ENCODE measurements around the gene CPXM2. TPM values are rescaled to one million over a fixed set of nuclear protein-coding genes. Genes with fewer than 3 reads are reported as not detected.

Gene CPXM2
- total RNA-seq, 1 experiment from 2014 or later: not detected

DNA sequence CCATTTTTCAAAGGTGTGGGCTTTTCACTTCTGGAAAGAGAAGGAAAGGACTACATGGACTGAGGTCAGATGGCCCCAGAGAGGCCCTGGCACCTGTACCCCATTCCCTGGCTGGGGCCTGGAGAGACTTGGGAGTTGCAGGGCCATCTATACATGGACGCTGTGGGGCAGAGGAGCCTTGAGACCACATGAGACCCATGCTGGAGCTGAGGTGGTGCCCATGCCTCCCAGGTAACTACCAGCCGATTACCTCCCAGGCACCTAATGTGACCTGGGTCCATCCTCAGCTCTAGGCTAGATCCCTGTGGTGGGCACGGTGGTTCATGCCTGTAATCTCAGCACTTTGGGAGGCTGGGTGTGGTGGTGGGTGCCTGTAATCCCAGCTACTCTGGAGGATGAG lies 144.2 kb downstream of the CPXM2 start:
- Histone ChIP-seq H3K79me2 (ENCODE audit: low read length) (no peaks in the 10 kb centered on the region), H3K9me2 (replicated peaks; ENCODE audit: low read length) (no peaks in the 10 kb centered on the region), H3K4me3 (ENCODE audit: low read length) (no peak overlapping the region), H3K4me1 (ENCODE audit: insufficient read depth, low read length) (no peaks in the 10 kb centered on the region), H2AFZ (ENCODE audit: low read length) (no peak overlapping the region), H3K4me2 (ENCODE audit: low read length) (no peak overlapping the region), H3F3A (ENCODE audit: low read length, unreplicated experiment) (no peaks in the 10 kb centered on the region), H3K27ac (ENCODE audit: low read length) (no peak overlapping the region), H4K20me1 (ENCODE audit: low read length) (no peaks in the 10 kb centered on the region), H3K9me3 (ENCODE audit: low read length) (no peaks in the 10 kb centered on the region), H3K27me3 (ENCODE audit: low read length) (peaks cover 26% of the 10 kb centered on the region; the same call in 1 of the 2 replicates), H3K36me3 (ENCODE audit: low read depth, low read length) (no peaks in the 10 kb centered on the region), H3K9ac (ENCODE audit: low read length) (no peak overlapping the region)
- ATAC-seq (no peak), DNase-seq (no peak)
- intact Hi-C loops (cut with micrococcal nuclease): no loop called here
- no TSS peak for BruUV-seq (replicated peaks)
- ChIA-PET CTCF (no interaction called here), POLR2A (ENCODE audit: unreplicated experiment) (no interaction called here)
- TF ChIP-seq, protein P1, sequence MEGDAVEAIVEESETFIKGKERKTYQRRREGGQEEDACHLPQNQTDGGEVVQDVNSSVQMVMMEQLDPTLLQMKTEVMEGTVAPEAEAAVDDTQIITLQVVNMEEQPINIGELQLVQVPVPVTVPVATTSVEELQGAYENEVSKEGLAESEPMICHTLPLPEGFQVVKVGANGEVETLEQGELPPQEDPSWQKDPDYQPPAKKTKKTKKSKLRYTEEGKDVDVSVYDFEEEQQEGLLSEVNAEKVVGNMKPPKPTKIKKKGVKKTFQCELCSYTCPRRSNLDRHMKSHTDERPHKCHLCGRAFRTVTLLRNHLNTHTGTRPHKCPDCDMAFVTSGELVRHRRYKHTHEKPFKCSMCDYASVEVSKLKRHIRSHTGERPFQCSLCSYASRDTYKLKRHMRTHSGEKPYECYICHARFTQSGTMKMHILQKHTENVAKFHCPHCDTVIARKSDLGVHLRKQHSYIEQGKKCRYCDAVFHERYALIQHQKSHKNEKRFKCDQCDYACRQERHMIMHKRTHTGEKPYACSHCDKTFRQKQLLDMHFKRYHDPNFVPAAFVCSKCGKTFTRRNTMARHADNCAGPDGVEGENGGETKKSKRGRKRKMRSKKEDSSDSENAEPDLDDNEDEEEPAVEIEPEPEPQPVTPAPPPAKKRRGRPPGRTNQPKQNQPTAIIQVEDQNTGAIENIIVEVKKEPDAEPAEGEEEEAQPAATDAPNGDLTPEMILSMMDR (conservative IDR thresholded peaks at IDR 0.05; ENCODE audit: low read depth, low read length): no peak
- TF ChIP-seq EZH2phosphoT487 (IDR thresholded peaks at IDR 0.05; ENCODE audit: borderline replicate concordance, low read length) (no peak), EZH2 (IDR thresholded peaks at IDR 0.05; ENCODE audit: low read length, unreplicated experiment) (no peak)

DNA sequence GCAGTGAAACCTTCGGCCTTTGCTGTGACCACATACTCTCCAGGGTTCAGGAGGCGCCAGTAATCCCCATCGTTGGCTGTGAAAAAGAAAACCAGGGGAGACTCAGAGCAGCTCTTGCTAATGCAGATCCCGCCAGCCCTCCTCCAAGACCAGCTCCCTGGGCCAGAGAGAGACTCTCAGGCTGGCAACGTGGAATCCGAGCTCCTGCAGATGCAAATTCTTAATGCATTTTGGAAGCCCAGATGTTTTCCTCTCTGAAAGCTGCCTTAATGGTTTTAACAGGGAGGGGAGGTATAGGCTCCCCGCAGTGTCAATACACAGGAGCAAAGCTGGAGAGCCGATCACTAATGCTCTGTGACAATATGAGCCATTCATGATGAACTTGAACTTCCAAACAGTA lies 144.7 kb downstream of the CPXM2 start:
- Histone ChIP-seq H3K4me2 (ENCODE audit: low read length) (no peak overlapping the region), H2AFZ (ENCODE audit: low read length) (no peak overlapping the region), H3K9me3 (ENCODE audit: low read length) (no peaks in the 10 kb centered on the region), H4K20me1 (ENCODE audit: low read length) (no peaks in the 10 kb centered on the region), H3F3A (ENCODE audit: low read length, unreplicated experiment) (no peaks in the 10 kb centered on the region), H3K9me2 (replicated peaks; ENCODE audit: low read length) (no peaks in the 10 kb centered on the region), H3K36me3 (ENCODE audit: low read depth, low read length) (no peaks in the 10 kb centered on the region), H3K79me2 (ENCODE audit: low read length) (no peaks in the 10 kb centered on the region), H3K9ac (ENCODE audit: low read length) (no peak overlapping the region), H3K4me3 (ENCODE audit: low read length) (no peak overlapping the region), H3K27ac (ENCODE audit: low read length) (no peak overlapping the region), H3K4me1 (ENCODE audit: insufficient read depth, low read length) (no peaks in the 10 kb centered on the region), H3K27me3 (ENCODE audit: low read length) (peaks cover 22% of the 10 kb centered on the region; the same call in 1 of the 2 replicates)
- no peak for ATAC-seq
- ChIA-PET POLR2A (ENCODE audit: unreplicated experiment) (no interaction called here), CTCF (no interaction called here)
- no peak for DNase-seq
- intact Hi-C loops (cut with micrococcal nuclease): no loop called here
- BruUV-seq (replicated peaks): no TSS peak
- TF ChIP-seq EZH2 (IDR thresholded peaks at IDR 0.05; ENCODE audit: low read length, unreplicated experiment) (no peak), EZH2phosphoT487 (IDR thresholded peaks at IDR 0.05; ENCODE audit: borderline replicate concordance, low read length) (no peak)
- TF ChIP-seq, protein P1 (conservative IDR thresholded peaks at IDR 0.05; ENCODE audit: low read depth, low read length): no peak

DNA sequence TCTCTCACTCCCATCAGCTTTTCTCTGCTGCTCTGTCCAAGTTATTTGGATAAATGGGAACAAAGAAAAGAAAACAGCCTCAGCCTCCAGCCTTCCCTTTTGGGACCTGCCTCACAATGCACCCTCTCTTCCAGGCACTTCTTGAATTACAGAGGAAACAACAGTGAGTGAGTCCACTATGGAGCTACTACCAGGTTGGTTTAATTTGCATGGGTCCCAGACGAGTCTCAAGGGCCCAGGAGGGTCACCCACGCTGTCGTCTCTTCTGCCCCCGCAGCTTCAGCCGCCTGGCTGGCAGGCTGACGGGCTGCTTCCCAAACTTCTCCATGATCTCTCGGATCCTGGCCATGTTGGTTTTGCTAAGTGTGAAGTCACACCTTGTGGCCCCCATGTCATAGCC lies 145.1 kb downstream of the CPXM2 start:
- Histone ChIP-seq H3K9ac (ENCODE audit: low read length) (no peak overlapping the region), H2AFZ (ENCODE audit: low read length) (no peak overlapping the region), H3K79me2 (ENCODE audit: low read length) (no peaks in the 10 kb centered on the region), H3K27me3 (ENCODE audit: low read length) (peaks cover 17% of the 10 kb centered on the region; the same call in 1 of the 2 replicates), H4K20me1 (ENCODE audit: low read length) (no peaks in the 10 kb centered on the region), H3F3A (ENCODE audit: low read length, unreplicated experiment) (no peaks in the 10 kb centered on the region), H3K4me1 (ENCODE audit: insufficient read depth, low read length) (no peaks in the 10 kb centered on the region), H3K9me3 (ENCODE audit: low read length) (no peaks in the 10 kb centered on the region), H3K4me2 (ENCODE audit: low read length) (no peak overlapping the region), H3K36me3 (ENCODE audit: low read depth, low read length) (no peaks in the 10 kb centered on the region), H3K9me2 (replicated peaks; ENCODE audit: low read length) (no peaks in the 10 kb centered on the region), H3K27ac (ENCODE audit: low read length) (no peak overlapping the region), H3K4me3 (ENCODE audit: low read length) (no peak overlapping the region)
- no peak for TF ChIP-seq EZH2phosphoT487 (IDR thresholded peaks at IDR 0.05; ENCODE audit: borderline replicate concordance, low read length)
- TF ChIP-seq EZH2 (IDR thresholded peaks at IDR 0.05; ENCODE audit: low read length, unreplicated experiment): no peak
- TF ChIP-seq, protein P1 (conservative IDR thresholded peaks at IDR 0.05; ENCODE audit: low read depth, low read length): no peak
- intact Hi-C loops (cut with micrococcal nuclease): no loop called here
- DNase-seq: no peak
- no TSS peak for BruUV-seq (replicated peaks)
- ChIA-PET CTCF (no interaction called here), POLR2A (ENCODE audit: unreplicated experiment) (no interaction called here)
- no peak for ATAC-seq
